K562 (cell line): ENCODE data around the gene SLC25A18. TPM values are rescaled to one million over a fixed set of nuclear protein-coding genes. Genes with fewer than 3 reads are reported as not detected.

ENCODE experiments used
- AFF4 ChIP-seq: sonication (generic); formaldehyde crosslinking; IDR thresholded peaks from 2 replicates; pipeline ENCODE4 v1.8.0; 2023; ENCODE audit warnings: mild to moderate bottlenecking, missing genetic modification reagents
- BCL6 ChIP-seq: fragments of 250-450 bp; sonication (Bioruptor Pico); IDR thresholded peaks from 2 replicates; pipeline ENCODE4 v1.4.0; 2020
- CTBP1 ChIP-seq: fragments of 450-650 bp; IDR thresholded peaks from 2 replicates; pipeline ENCODE4 v1.6.1; 2016; ENCODE audit warnings: borderline replicate concordance
- DIDO1 ChIP-seq: fragments of 450-650 bp; IDR thresholded peaks from 2 replicates; pipeline ENCODE4 v1.6.1; 2016; ENCODE audit warnings: low read depth, missing biosample characterization, missing genetic modification characterization
- ELF2 ChIP-seq: fragments of 250-450 bp; sonication (Bioruptor Pico); IDR thresholded peaks from 2 replicates; pipeline ENCODE4 v1.5.0; 2021; ENCODE audit warnings: mild to moderate bottlenecking
- FOXA3 ChIP-seq, 2 experiments: fragments of 450-650 bp in 1 of 2; sonication (generic) in 1 of 2; formaldehyde crosslinking; IDR thresholded peaks in 1 of 2; conservative IDR thresholded peaks in 1 of 2; 2 replicates each; pipeline versions ENCODE4 v1.4.0 to v1.8.0; 2020 to 2022; ENCODE audit warnings: mild to moderate bottlenecking in 2 of 2, missing genetic modification reagents in 1 of 2
- GATAD2B ChIP-seq: fragments of 450-650 bp; IDR thresholded peaks from 2 replicates; pipeline ENCODE4 v1.6.1; 2017; ENCODE audit warnings: mild to moderate bottlenecking, borderline replicate concordance
- HMG20B ChIP-seq: fragments of 250-450 bp; sonication (Bioruptor Pico); IDR thresholded peaks from 2 replicates; pipeline ENCODE4 v1.5.0; 2021; ENCODE audit warnings: mild to moderate bottlenecking
- HNRNPL ChIP-seq: fragments of 200-400 bp; formaldehyde crosslinking; IDR thresholded peaks from 2 replicates; pipeline ENCODE4 v1.6.1; 2017; ENCODE audit warnings: low read depth, mild to moderate bottlenecking, low read length
- ILK ChIP-seq: fragments of 450-650 bp; IDR thresholded peaks from 2 replicates; pipeline ENCODE4 v1.6.1; 2016; ENCODE audit warnings: missing genetic modification characterization, low read depth, mild to moderate bottlenecking, missing compliant biosample characterization, moderate library complexity, borderline replicate concordance
- MCM3 ChIP-seq: fragments of 450-650 bp; IDR thresholded peaks from 2 replicates; pipeline ENCODE4 v1.6.1; 2016
- MLLT1 ChIP-seq, 2 experiments: fragments of 450-650 bp; IDR thresholded peaks; 2 replicates each; pipeline ENCODE4 v1.6.1; 2016
- NFXL1 ChIP-seq: fragments of 450-650 bp; formaldehyde crosslinking; IDR thresholded peaks from 2 replicates; pipeline ENCODE4 v1.4.0; 2021; ENCODE audit warnings: mild to moderate bottlenecking
- NUFIP1 ChIP-seq: fragments of 450-650 bp; IDR thresholded peaks from 2 replicates; pipeline ENCODE4 v1.6.1; 2018; ENCODE audit not compliant: partially characterized antibody
- PHF20 ChIP-seq: fragments of 450-650 bp; IDR thresholded peaks from 2 replicates; pipeline ENCODE4 v1.6.1; 2018; ENCODE audit not compliant: partially characterized antibody
- POLR3G ChIP-seq: IDR thresholded peaks from 2 replicates; pipeline ENCODE4 v1.6.1; 2011; ENCODE audit not compliant: insufficient read length, insufficient replicate concordance; ENCODE audit errors: extremely low read depth
- RBM15 ChIP-seq: fragments of 200-400 bp; formaldehyde crosslinking; IDR thresholded peaks from 2 replicates; pipeline ENCODE4 v1.6.1; 2018; ENCODE audit warnings: mild to moderate bottlenecking, low read length, moderate library complexity; ENCODE audit not compliant: insufficient read depth
- RBM17 ChIP-seq: fragments of 200-400 bp; formaldehyde crosslinking; IDR thresholded peaks from 2 replicates; pipeline ENCODE4 v1.6.1; 2017; ENCODE audit warnings: low read depth, mild to moderate bottlenecking, low read length, borderline replicate concordance
- SNAPC5 ChIP-seq: fragments of 250-450 bp; sonication (Bioruptor Pico); IDR thresholded peaks from 2 replicates; pipeline ENCODE4 v1.8.0; 2021; ENCODE audit warnings: moderate library complexity, mild to moderate bottlenecking, inconsistent platforms
- TAF7 ChIP-seq: fragments of 450-650 bp; IDR thresholded peaks from 2 replicates; pipeline ENCODE4 v1.6.1; 2016; ENCODE audit warnings: missing genetic modification characterization, missing compliant biosample characterization
- TBP ChIP-seq: optimal IDR thresholded peaks from 2 replicates; pipeline ENCODE3; 2011; ENCODE audit warnings: low read depth, low read length, improper control_type of control experiment
- WHSC1 ChIP-seq: IDR thresholded peaks from one replicate; pipeline ENCODE4 v1.6.1; 2012; ENCODE audit warnings: low read length, control low read depth, inconsistent platforms
- XRCC3 ChIP-seq: fragments of 450-650 bp; IDR thresholded peaks from 2 replicates; pipeline ENCODE4 v1.6.1; 2017; ENCODE audit warnings: mild to moderate bottlenecking, moderate library complexity
- ZNF175 ChIP-seq: fragments of 200-800 bp; sonication (Bioruptor generic); IDR thresholded peaks from 2 replicates; pipeline ENCODE4 v1.6.1; 2016; ENCODE audit warnings: low read depth, mild to moderate bottlenecking, missing genetic modification characterization, missing compliant biosample characterization
- ZNF589 ChIP-seq: fragments of 200-800 bp; sonication (Bioruptor generic); IDR thresholded peaks from 2 replicates; pipeline ENCODE4 v1.6.1; 2016; ENCODE audit warnings: low read depth, missing genetic modification characterization, missing compliant biosample characterization
- polyA plus RNA-seq, 8 experiments: library from polyadenylated mRNA; depleted of rRNA in 4 of 8; stranded (reverse) in 5 of 8; unstranded in 3 of 8; fragments of >200 nt; fragmentation: Nextera tagmentation in 2 of 8; fragmentation: Illumina TruSeq in 1 of 8; extraction: Ambion mirVana in 2 of 8; extraction: Trizol in 1 of 8; gene quantifications; 2 replicates each; pipeline versions ENCODE4 v1.2.1 to v1.2.3, GENCODE V29; 2011 to 2014; ENCODE audit warnings: inconsistent platforms in 1 of 8, missing spikeins in 1 of 8
- total RNA-seq, 7 experiments: library from RNA; depleted of rRNA in 6 of 7; stranded (reverse); fragments of >200 nt in 6 of 7; fragmentation: Illumina TruSeq in 2 of 7; extraction: Trizol in 2 of 7; gene quantifications; 2 replicates each; pipeline versions ENCODE4 v1.2.1 to v1.2.3, GENCODE V29; 2011 to 2021; ENCODE audit warnings: low replicate concordance in 1 of 7

SLC25A18 gene
- total and polyA plus RNA-seq, 9 of the 15 experiments (the other 6 are each of a cell fraction or from before 2014, with no cell fraction given), result 0.04 TPM; not detected in 8

- TF ChIP-seq XRCC3 (no peak), DIDO1 (no peak), TAF7 (tag) (peak; percentile 98), POLR3G (no peak), HMG20B (CRISPR knock-in tag) (no peak), ZNF589 (peak; percentile 93), MLLT1 (IDR thresholded peaks at IDR 0.05) (peak in 1 of 2 experiments; percentile 59; a peak in 3 of 4 replicates), GATAD2B (no peak), RBM15 (0 out of 2 replicates have a peak, but pooled peaks have one; percentile 34), SNAPC5 (CRISPR knock-in tag) (no peak), FOXA3 (CRISPR knock-in tag; conservative IDR thresholded peaks at IDR 0.05 in 1 of 2, IDR thresholded peaks at IDR 0.05 in 1 of 2) (peak in 1 of 2 experiments; percentile 60; a peak in 2 of 4 replicates), AFF4 (CRISPR knock-in tag) (peak; percentile 90), MCM3 (no peak), BCL6 (CRISPR knock-in tag) (no peak), WHSC1 (no peak), NFXL1 (CRISPR knock-in tag) (no peak), RBM17 (no peak), CTBP1 (no peak; the same call in 1 of the 2 replicates), ILK (tag) (no peak), HNRNPL (0 out of 2 replicates have a peak, but pooled peaks have one; percentile 21), ELF2 (CRISPR knock-in tag) (peak; percentile 60), PHF20 (no peak), TBP (peak; percentile 97), ZNF175 (CRISPR knock-in tag) (0 out of 2 replicates have a peak, but pooled peaks have one; percentile 36), NUFIP1 (no peak)
These were observed 75.3 kb downstream of the SLC25A18 start, which contains the start of gene BCL2L13 (continued) for GRCh38 chr22:17638432-17639246.
